Hepatocyte (in vitro differentiated cells): ENCODE results near the gene PLA2G12A. TPM values are rescaled to one million over a fixed set of nuclear protein-coding genes. Genes with fewer than 3 reads are reported as not detected.

Source experiments
- DNase-seq: peaks from one replicate; pipeline ENCODE4 v3.0.0-alpha.2; 2016; ENCODE audit warnings: low spot score
- H2AFZ ChIP-seq: fragments of 200-600 bp; sonication (generic); 2 replicates; pipeline ENCODE4 v1.6.0; 2016; ENCODE audit warnings: antibody characterized with exemption, mild to moderate bottlenecking
- H3K27ac ChIP-seq: fragments of 200-600 bp; sonication (generic); 2 replicates; pipeline ENCODE4 v1.5.1; 2016; ENCODE audit warnings: mild to moderate bottlenecking
- H3K27me3 ChIP-seq: fragments of 200-600 bp; sonication (generic); 2 replicates; pipeline ENCODE4 v1.6.1; 2016
- H3K36me3 ChIP-seq: fragments of 200-600 bp; sonication (generic); replicated peaks from 2 replicates; pipeline ENCODE4 v1.5.1; 2016; ENCODE audit warnings: low read depth; ENCODE audit not compliant: insufficient read depth
- H3K4me1 ChIP-seq: fragments of 200-600 bp; sonication (generic); 2 replicates; pipeline ENCODE4 v1.5.1; 2016; ENCODE audit warnings: mild to moderate bottlenecking, moderate library complexity; ENCODE audit not compliant: insufficient read depth
- H3K4me2 ChIP-seq: fragments of 200-600 bp; sonication (generic); 2 replicates; pipeline ENCODE4 v1.6.0; 2016
- H3K4me3 ChIP-seq: fragments of 200-600 bp; sonication (generic); 2 replicates; pipeline ENCODE4 v1.5.1; 2016; ENCODE audit warnings: mild to moderate bottlenecking
- H3K79me2 ChIP-seq: fragments of 200-600 bp; sonication (generic); 2 replicates; pipeline ENCODE4 v1.6.0; 2017; ENCODE audit warnings: mild to moderate bottlenecking
- H3K9me2 ChIP-seq: fragments of 200-600 bp; sonication (generic); replicated peaks from 2 replicates; pipeline ENCODE4 v1.6.0; 2017; ENCODE audit warnings: mild to moderate bottlenecking; ENCODE audit not compliant: insufficient read depth
- H3K9me3 ChIP-seq: fragments of 200-600 bp; sonication (generic); 2 replicates; pipeline ENCODE4 v1.5.1; 2016; ENCODE audit warnings: low read depth, mild to moderate bottlenecking
- H4K20me1 ChIP-seq: fragments of 200-600 bp; sonication (generic); 2 replicates; pipeline ENCODE4 v1.6.0; 2016; ENCODE audit warnings: mild to moderate bottlenecking; ENCODE audit not compliant: insufficient read depth, poor library complexity, severe bottlenecking
- CTCF ChIP-seq: fragments of 200-600 bp; sonication (generic); IDR thresholded peaks from 2 replicates; pipeline ENCODE4 v1.5.1; 2016; ENCODE audit warnings: antibody characterized with exemption, mild to moderate bottlenecking; ENCODE audit not compliant: poor library complexity
- EZH2 ChIP-seq: fragments of 200-600 bp; sonication (generic); IDR thresholded peaks from 2 replicates; pipeline ENCODE4 v1.6.1; 2016; ENCODE audit warnings: antibody characterized with exemption, mild to moderate bottlenecking, borderline replicate concordance
- EZH2phosphoT487 ChIP-seq: fragments of 200-600 bp; sonication (generic); IDR thresholded peaks from one replicate; pipeline ENCODE4 v1.6.1; 2018; ENCODE audit warnings: antibody characterized with exemption, mild to moderate bottlenecking, low read depth, moderate library complexity; ENCODE audit not compliant: unreplicated experiment, severe bottlenecking
- WGBS: methylation state at CpG from one replicate; pipeline ENCODE4 v1.1.6; 2016; ENCODE audit warnings: low lambda C conversion rate; ENCODE audit errors: missing lambda C conversion rate; 5-methylcytosine and 5-hydroxymethylcytosine counted together
- polyA plus RNA-seq: library from polyadenylated mRNA; unstranded; fragments of >200 nt; fragmentation: Nextera tagmentation; extraction: Ambion mirVana; gene quantifications from 2 replicates; pipeline ENCODE4 v1.2.1, GENCODE V29; 2016
- total RNA-seq: library from RNA; depleted of rRNA; stranded (reverse); fragments of >200 nt; gene quantifications from 2 replicates; pipeline ENCODE4 v1.2.3, GENCODE V29; 2014

Gene PLA2G12A
- total and polyA plus RNA-seq, 2 experiments from 2014 or later: 32.7 to 91.4 TPM

GRCh38 chr4:109690690-109691410, 39.0 kb downstream of the PLA2G12A start:
- WGBS: 96% methylated on average over 6 of the region's 6 CpGs
- Histone ChIP-seq H3K79me2 (no peaks in the 10 kb centered on the region), H3K9me3 (no peaks in the 10 kb centered on the region), H3K4me1 (no peaks in the 10 kb centered on the region), H3K4me3 (no peak overlapping the region), H3K9me2 (no peaks in the 10 kb centered on the region), H3K36me3 (no peaks in the 10 kb centered on the region), H2AFZ (no peak overlapping the region), H4K20me1 (peaks cover 2% of the 10 kb centered on the region), H3K27me3 (no peaks in the 10 kb centered on the region), H3K4me2 (no peak overlapping the region), H3K27ac (no peak overlapping the region)
- TF ChIP-seq EZH2 (no peak), CTCF (no peak), EZH2phosphoT487 (no peak)
- no peak for DNase-seq

GRCh38 chr4:109684727-109685126, 45.1 kb downstream of the PLA2G12A start:
- Histone ChIP-seq H3K79me2 (no peaks in the 10 kb centered on the region), H3K9me2 (no peaks in the 10 kb centered on the region), H3K36me3 (no peaks in the 10 kb centered on the region), H4K20me1 (no peaks in the 10 kb centered on the region), H3K4me1 (no peaks in the 10 kb centered on the region), H3K4me2 (no peak overlapping the region), H3K4me3 (no peak overlapping the region), H3K9me3 (no peaks in the 10 kb centered on the region), H3K27me3 (no peaks in the 10 kb centered on the region), H3K27ac (no peak overlapping the region), H2AFZ (no peak overlapping the region)
- DNase-seq: no peak
- TF ChIP-seq CTCF (no peak), EZH2phosphoT487 (no peak)

GRCh38 chr4:109683621-109684253, 46.1 kb downstream of the PLA2G12A start:
- TF ChIP-seq EZH2phosphoT487 (no peak), CTCF (no peak), EZH2 (no peak)
- Histone ChIP-seq H3K27ac (no peak overlapping the region), H4K20me1 (no peaks in the 10 kb centered on the region), H2AFZ (no peak overlapping the region), H3K79me2 (no peaks in the 10 kb centered on the region), H3K27me3 (no peaks in the 10 kb centered on the region), H3K9me3 (no peaks in the 10 kb centered on the region), H3K9me2 (no peaks in the 10 kb centered on the region), H3K4me3 (no peak overlapping the region), H3K36me3 (no peaks in the 10 kb centered on the region), H3K4me1 (no peaks in the 10 kb centered on the region), H3K4me2 (no peak overlapping the region)
- WGBS: 97% methylated on average over 6 of the region's 6 CpGs
- DNase-seq: no peak
